MCF 10A (cell line): ENCODE data around the gene KRT39. TPM values are rescaled to one million over a fixed set of nuclear protein-coding genes. Genes with fewer than 3 reads are reported as not detected.

Experiments
- BruUV-seq: library from RNA; stranded (reverse); fragments of 400-500 nt; replicated peaks from 2 replicates; lab custom pipeline; 2021; lab: Mats Ljungman, UMichigan
- CTCF ChIA-PET: fragments of 300-600 bp; sonication (Branson Sonifier 250); formaldehyde crosslinking; extraction: SDS; loops from one replicate; lab custom pipeline; 2021; ENCODE audit warnings: antibody characterized with exemption, inconsistent platforms; lab: Yijun Ruan, JAX
- POLR2A ChIA-PET: fragments of 300-600, 350-650 bp; sonication (Branson Sonifier 250); formaldehyde crosslinking; extraction: SDS; loops from one replicate; lab custom pipeline; 2020; ENCODE audit warnings: antibody characterized with exemption, inconsistent platforms; lab: Yijun Ruan, JAX
- DNase-seq: peaks from one replicate; pipeline ENCODE4 v3.0.0-alpha.2; 2018; ENCODE audit not compliant: unreplicated experiment
- H3K27ac Mint-ChIP-seq: one replicate; pipeline ENCODE4 v1.8.0; 2022; ENCODE audit warnings: mild to moderate bottlenecking, low read depth, mixed read lengths; ENCODE audit not compliant: unreplicated experiment
- H3K27me3 Mint-ChIP-seq: one replicate; pipeline ENCODE4 v1.8.0; 2022; ENCODE audit warnings: mixed read lengths; ENCODE audit not compliant: insufficient read depth, unreplicated experiment
- H3K36me3 Mint-ChIP-seq: one replicate; pipeline ENCODE4 v1.8.0; 2022; ENCODE audit warnings: mild to moderate bottlenecking, moderate library complexity, mixed read lengths; ENCODE audit not compliant: insufficient read depth, unreplicated experiment
- H3K4me1 Mint-ChIP-seq: one replicate; pipeline ENCODE4 v1.8.0; 2022; ENCODE audit warnings: mixed read lengths; ENCODE audit not compliant: insufficient read depth, unreplicated experiment
- H3K4me3 Mint-ChIP-seq: one replicate; pipeline ENCODE4 v1.8.0; 2022; ENCODE audit warnings: mild to moderate bottlenecking, moderate library complexity, mixed read lengths; ENCODE audit not compliant: unreplicated experiment
- H3K9me3 Mint-ChIP-seq: one replicate; pipeline ENCODE4 v1.8.0; 2022; ENCODE audit warnings: mixed read lengths; ENCODE audit not compliant: unreplicated experiment
- CTCF ChIP-seq: fragments of 200-600 bp; IDR thresholded peaks from one replicate; pipeline ENCODE4 v1.8.0; 2022; ENCODE audit warnings: antibody characterized with exemption, mild to moderate bottlenecking; ENCODE audit not compliant: unreplicated experiment
- intact Hi-C: fragments of 100-400 bp; cut with micrococcal nuclease; formaldehyde crosslinking; loops from 2 replicates; pipeline ENCODE4 v1.14.1; 2022
- total RNA-seq: library from RNA; stranded (reverse); gene quantifications from 2 replicates; pipeline ENCODE4 v1.2.3, GENCODE V29; 2022

Gene KRT39
- total RNA-seq, 1 experiment from 2014 or later, result not detected

- intact Hi-C loops, result loop anchor here (1.0 to 10.0 kb wide), 13 partner anchors 53 to 757 kb away; partner anchors contain the start of genes KRTAP2-3, KRTAP2-4 and KRTAP4-6
- Mint-ChIP-seq H3K36me3 (no peaks in the 10 kb centered on the region), H3K4me1 (peaks cover 16% of the 10 kb centered on the region), H3K4me3 (peak overlapping the region; percentile 61), H3K27ac (peak overlapping the region; percentile 91), H3K27me3 (no peaks in the 10 kb centered on the region), H3K9me3 (no peaks in the 10 kb centered on the region)
- CTCF ChIA-PET, result interaction anchor here (0.6 to 5.9 kb wide), 21 partner anchors 15 to 758 kb away, joined by 3 to 57 read pairs (median 4); no protein-coding TSS in a partner anchor
- POLR2A ChIA-PET, result interaction anchor here (0.6 to 3.8 kb wide), 27 partner anchors 43 to 779 kb away, joined by 3 to 41 read pairs (median 4); partner anchors contain the start of genes EIF1, KRT15 and KRT17
- DNase-seq, result peak; percentile 72
- BruUV-seq, result no TSS peak
- no peak for TF ChIP-seq CTCF
Measured at GRCh38 chr17:40909755-40910154, 57.0 kb downstream of the KRT39 start.

- CTCF ChIA-PET, result interaction anchor here (0.6 to 5.9 kb wide), 15 partner anchors 15 to 753 kb away, joined by 3 to 57 read pairs (median 5); no protein-coding TSS in a partner anchor
- DNase-seq, result peak; percentile 96
- peak; percentile 71 for TF ChIP-seq CTCF
- Mint-ChIP-seq H3K27me3 (no peaks in the 10 kb centered on the region), H3K27ac (peak overlapping the region; percentile 91), H3K4me1 (peaks cover 16% of the 10 kb centered on the region), H3K36me3 (peaks cover under 1% of the 10 kb centered on the region), H3K9me3 (no peaks in the 10 kb centered on the region), H3K4me3 (peak overlapping the region; percentile 61)
- POLR2A ChIA-PET, result interaction anchor here (0.6 to 3.8 kb wide), 23 partner anchors 43 to 779 kb away, joined by 3 to 41 read pairs (median 4); partner anchors contain the start of genes EIF1 and KRT15
- no TSS peak for BruUV-seq
- intact Hi-C loops, result loop anchor here (1.0 to 10.0 kb wide), 12 partner anchors 53 to 757 kb away; partner anchors contain the start of gene KRTAP4-6
Measured at GRCh38 chr17:40909351-40909750, 57.4 kb downstream of the KRT39 start.

Other genes with a start within 250 kb of the KRT39 start
- gene KRT25, start 211.6 kb downstream of the KRT39 start, total RNA-seq, result not detected in 2 replicates
- not detected in 2 replicates for gene KRT26, start 194.7 kb downstream of the KRT39 start, total RNA-seq
- not detected in 2 replicates for gene KRT27, start 184.4 kb downstream of the KRT39 start, total RNA-seq
- gene KRT28, start 167.0 kb downstream of the KRT39 start, total RNA-seq, result not detected in 2 replicates
- 95.5 and 116 TPM in 2 replicates for gene KRT10, start 144.3 kb downstream of the KRT39 start, total RNA-seq
- gene KRT12, start 99.7 kb downstream of the KRT39 start, total RNA-seq, result not detected in 2 replicates
- not detected in 2 replicates for gene KRT20, start 81.7 kb downstream of the KRT39 start, total RNA-seq
- not detected in 2 replicates for gene KRT23, start 29.3 kb downstream of the KRT39 start, total RNA-seq
- not detected in 2 replicates for gene KRT40, start 17.4 kb upstream of the KRT39 start, total RNA-seq
- gene KRTAP3-3, start 27.2 kb upstream of the KRT39 start, total RNA-seq, result not detected in 2 replicates
- gene KRTAP3-2, start 33.0 kb upstream of the KRT39 start, total RNA-seq, result not detected in 2 replicates
- not detected in 2 replicates for gene KRTAP3-1, start 42.2 kb upstream of the KRT39 start, total RNA-seq
- gene KRTAP1-5, start 60.3 kb upstream of the KRT39 start, total RNA-seq, result not detected in 2 replicates
- gene KRTAP1-4, start 63.2 kb upstream of the KRT39 start, total RNA-seq, result not detected in 2 replicates
- not detected in 2 replicates for gene KRTAP1-3, start 67.9 kb upstream of the KRT39 start, total RNA-seq
- not detected in 2 replicates for gene KRTAP1-1, start 74.5 kb upstream of the KRT39 start, total RNA-seq
- not detected in 2 replicates for gene KRTAP2-1, start 80.4 kb upstream of the KRT39 start, total RNA-seq
- not detected in 2 replicates for gene KRTAP2-2, start 88.3 kb upstream of the KRT39 start, total RNA-seq
- gene KRTAP2-3, start 93.2 kb upstream of the KRT39 start, total RNA-seq, result not detected in 2 replicates
- not detected in 2 replicates for gene KRTAP2-4, start 98.9 kb upstream of the KRT39 start, total RNA-seq
- gene KRTAP4-7, start 117.2 kb upstream of the KRT39 start, total RNA-seq, result not detected in 2 replicates
- gene KRTAP4-8, start 131.2 kb upstream of the KRT39 start, total RNA-seq, result not detected in 2 replicates
- not detected in 2 replicates for gene KRTAP4-16, start 135.3 kb upstream of the KRT39 start, total RNA-seq
- not detected in 2 replicates for gene KRTAP4-9, start 138.4 kb upstream of the KRT39 start, total RNA-seq
- gene KRTAP4-11, start 151.4 kb upstream of the KRT39 start, total RNA-seq, result not detected in 2 replicates
- gene KRTAP4-12, start 157.2 kb upstream of the KRT39 start, total RNA-seq, result not detected in 2 replicates
- not detected in 2 replicates for gene KRTAP4-6, start 173.6 kb upstream of the KRT39 start, total RNA-seq
- gene KRTAP4-5, start 182.9 kb upstream of the KRT39 start, total RNA-seq, result not detected in 2 replicates
- gene KRTAP4-4, start 193.8 kb upstream of the KRT39 start, total RNA-seq, result not detected in 2 replicates
- gene KRTAP4-3, start 201.3 kb upstream of the KRT39 start, total RNA-seq, result not detected in 2 replicates
- not detected in 2 replicates for gene KRTAP4-2, start 211.3 kb upstream of the KRT39 start, total RNA-seq
- gene KRTAP4-1, start 218.0 kb upstream of the KRT39 start, total RNA-seq, result not detected in 2 replicates
- gene KRTAP9-1, start 222.9 kb upstream of the KRT39 start, total RNA-seq, result not detected in 2 replicates